ENCODE data around the gene HDHD5.

HDHD5 gene

DNA sequence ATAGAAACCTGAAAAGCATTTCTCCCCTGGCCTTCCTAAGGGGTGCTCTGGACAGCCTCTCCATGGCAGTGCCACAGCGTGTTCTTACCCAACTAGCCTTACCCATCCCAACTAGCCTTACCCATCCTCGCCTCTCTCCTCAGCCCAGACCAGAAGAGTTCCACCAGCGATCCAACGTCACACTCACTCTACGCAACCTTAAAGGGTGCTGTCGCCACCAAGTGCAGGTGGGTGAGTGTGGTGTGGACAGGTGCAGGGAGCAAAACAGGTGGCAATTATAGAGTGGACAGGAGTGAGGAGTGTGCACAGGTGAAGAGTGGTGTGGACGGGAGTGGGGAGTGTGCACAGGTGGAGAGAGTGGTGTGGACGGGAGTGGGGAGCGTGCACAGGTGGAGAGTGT, 55.7 kb downstream of the HDHD5 start:
- no peak for DNase-seq

DNA sequence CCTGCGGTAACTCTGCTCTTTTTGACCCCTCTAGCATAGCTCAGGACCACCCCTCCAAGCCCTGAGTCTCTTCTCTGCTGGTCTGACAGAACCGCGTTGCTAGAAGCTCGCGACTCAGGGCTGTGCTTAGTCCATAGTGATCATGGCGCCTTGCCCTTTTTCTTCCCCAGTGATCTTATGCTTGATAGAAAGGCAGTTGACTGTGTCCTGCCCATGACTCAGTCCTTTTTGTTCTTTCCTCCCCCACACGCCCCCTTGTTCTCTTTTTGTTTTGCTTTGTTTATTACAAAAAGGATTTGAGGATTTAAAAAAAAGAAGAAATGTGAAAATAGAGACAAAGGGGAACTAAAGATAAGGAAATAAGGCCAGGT, 56.8 kb downstream of the HDHD5 start:
- no peak for DNase-seq

DNA sequence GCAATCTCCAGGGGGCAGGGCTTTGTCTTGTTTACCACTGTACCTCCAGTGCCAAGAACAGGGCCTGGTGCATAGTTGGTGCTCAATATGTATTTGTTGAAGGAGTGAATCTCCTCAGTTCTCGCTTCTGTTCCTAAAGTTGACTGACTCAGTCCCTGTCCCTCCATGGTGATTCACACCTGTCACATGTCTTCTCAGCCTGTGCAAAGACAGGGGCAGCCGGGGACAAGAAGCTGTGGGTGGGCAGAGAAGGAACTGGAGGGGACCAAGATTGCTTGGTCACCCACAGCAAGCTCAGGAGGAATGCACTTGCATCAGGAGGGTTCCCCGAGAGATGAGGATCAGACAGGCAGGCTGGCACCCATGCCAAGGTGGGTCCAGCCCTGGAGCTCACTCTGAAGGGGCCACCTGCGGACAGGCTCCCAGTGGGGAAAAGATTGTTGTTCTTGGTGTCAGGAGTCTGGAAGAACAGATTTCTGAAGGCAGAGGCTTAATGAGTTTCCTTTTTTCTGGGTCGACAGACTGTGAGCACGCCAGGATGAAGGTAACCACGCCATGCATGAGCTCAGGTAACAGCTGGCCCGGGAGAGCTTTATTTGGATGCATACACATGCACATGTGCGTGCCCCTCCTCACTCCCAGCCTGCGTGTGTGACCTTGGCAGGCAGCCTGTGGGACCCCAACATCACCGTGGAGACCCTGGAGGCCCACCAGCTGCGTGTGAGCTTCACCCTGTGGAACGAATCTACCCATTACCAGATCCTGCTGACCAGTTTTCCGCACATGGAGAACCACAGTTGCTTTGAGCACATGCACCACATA, 57.4 kb downstream of the HDHD5 start:
- DNase-seq, result no peak

GRCh38 chr22:17100621-17101020, 58.5 kb downstream of the HDHD5 start:
- no peak for DNase-seq

- DNase-seq, result peak; percentile 99
Measured at GRCh38 chr22:17098379-17098819, 60.7 kb downstream of the HDHD5 start.

DNA sequence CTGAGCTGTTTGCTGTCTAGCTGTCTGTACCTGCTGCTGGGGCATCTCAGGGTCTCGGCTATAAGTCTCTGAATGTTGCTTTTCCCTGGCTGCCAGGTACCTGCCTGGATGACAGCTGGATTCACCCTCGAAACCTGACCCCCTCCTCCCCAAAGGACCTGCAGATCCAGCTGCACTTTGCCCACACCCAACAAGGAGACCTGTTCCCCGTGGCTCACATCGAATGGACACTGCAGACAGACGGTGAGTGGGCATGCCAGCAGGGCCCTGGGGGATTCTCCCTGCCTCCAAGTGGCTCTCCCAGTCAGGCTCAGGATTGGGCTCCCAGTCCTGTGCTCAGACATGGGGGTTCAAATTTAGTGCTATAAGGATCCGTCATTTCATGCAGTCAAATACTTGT, 61.4 kb downstream of the HDHD5 start:
- no peak for DNase-seq

DNA sequence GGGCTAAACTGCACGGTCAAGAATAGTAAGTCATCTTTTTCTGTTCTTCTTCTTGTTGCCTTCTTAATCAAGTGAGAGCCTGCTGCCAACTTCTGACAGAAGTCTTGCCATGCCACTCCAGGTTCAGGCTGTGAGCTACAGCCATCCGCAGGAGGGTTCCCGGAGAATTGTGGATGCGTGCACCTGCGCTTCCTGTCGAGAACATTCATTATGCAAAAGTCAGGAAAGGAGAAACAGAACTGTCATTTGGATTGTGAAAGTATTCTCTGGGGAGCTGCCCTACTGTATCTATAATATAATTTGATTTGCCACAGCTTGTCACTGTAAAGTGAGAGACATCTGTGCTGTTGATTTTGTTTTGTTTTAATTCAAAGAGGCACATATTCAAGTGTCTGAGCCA, 62.0 kb downstream of the HDHD5 start:
- no peak for DNase-seq

- DNase-seq, result no peak
Measured at GRCh38 chr22:17096071-17096470, 63.0 kb downstream of the HDHD5 start.

DNA sequence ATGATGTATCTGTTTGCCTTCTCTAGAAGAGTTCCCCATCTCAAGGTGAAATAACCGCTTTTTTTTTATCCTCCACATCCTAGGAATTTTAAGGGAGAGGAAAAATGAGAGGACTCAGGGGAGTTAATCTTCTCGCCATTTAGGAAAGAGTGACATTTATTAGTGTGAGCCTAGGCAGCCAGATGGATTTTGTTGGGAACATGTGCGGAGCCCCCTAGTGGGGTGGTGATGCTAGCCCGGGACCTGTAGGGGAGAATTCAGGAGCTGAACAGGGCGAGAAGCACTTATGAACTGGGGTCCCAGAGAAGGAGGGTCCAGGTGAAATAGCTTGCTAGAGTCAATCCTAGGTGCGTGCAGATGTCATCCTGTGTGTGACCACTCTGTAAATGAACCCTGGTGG, 63.5 kb downstream of the HDHD5 start:
- DNase-seq, result no peak

GRCh38 chr22:17093081-17093480, 66.0 kb downstream of the HDHD5 start:
- DNase-seq, result no peak

DNA sequence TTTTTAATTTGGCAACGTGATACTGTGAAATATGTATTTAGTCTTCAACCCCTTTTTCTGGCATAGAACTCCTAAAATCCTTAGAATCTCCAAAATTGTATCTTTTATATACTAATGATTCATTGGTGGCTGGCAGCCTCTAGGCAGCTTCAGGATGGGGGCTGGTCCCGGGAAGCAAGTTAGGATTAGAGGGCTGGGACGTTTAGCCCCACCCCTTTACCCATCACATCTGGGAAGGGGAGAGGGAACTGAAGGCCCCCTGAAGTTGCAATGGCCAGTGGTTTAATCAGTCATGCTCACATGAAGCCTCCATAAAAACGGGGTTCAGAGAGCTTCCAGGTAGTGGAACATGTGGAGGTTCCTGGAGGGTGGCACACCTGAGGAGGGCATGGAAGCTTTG, 67.2 kb downstream of the HDHD5 start:
- no peak for DNase-seq

GRCh38 chr22:17090550-17090949, 68.5 kb downstream of the HDHD5 start:
- DNase-seq, result no peak
